Activated CD8-positive, alpha-beta T cell treated with anti-CD3 and anti-CD28 coated beads, Interleukin-2, amount 10 ng/mL, durations not matched to agents 7 days and 5 days (primary cell): ENCODE results near the gene RASGRP4. TPM values are rescaled to one million over a fixed set of nuclear protein-coding genes. Genes with fewer than 3 reads are reported as not detected.
"Not testable (repeated sequence)": the region's sequence is repeated elsewhere in the genome, so short reads cannot be mapped to it uniquely, and the experiment has no call there.

Experiments
- ATAC-seq: fragments of 150-1000 bp; cut with Tn5 transposase; one replicate; pipeline ENCODE4 v1.10.0; 2021; ENCODE audit warnings: moderate library complexity
- CTCF ChIA-PET: fragments of 350-600 bp; sonication (Branson Sonifier 250); formaldehyde crosslinking; loops from one replicate; lab custom pipeline; 2021; ENCODE audit warnings: antibody characterized with exemption; lab: Charles Lee
- POLR2A ChIA-PET: fragments of 350-600 bp; sonication (Branson Sonifier 250); formaldehyde crosslinking; loops from one replicate; lab custom pipeline; 2021; ENCODE audit warnings: antibody characterized with exemption; lab: Charles Lee
- DNase-seq: peaks from one replicate; pipeline ENCODE4 v3.0.0-alpha.2; 2020
- H3K27ac Mint-ChIP-seq: one replicate; pipeline ENCODE4 v1.8.0; 2021; ENCODE audit warnings: mild to moderate bottlenecking, mixed read lengths
- H3K27me3 Mint-ChIP-seq: one replicate; pipeline ENCODE4 v1.8.0; 2021; ENCODE audit warnings: low read depth, mixed read lengths
- H3K36me3 Mint-ChIP-seq: one replicate; pipeline ENCODE4 v1.8.0; 2021; ENCODE audit warnings: low read depth, mixed read lengths
- H3K4me1 Mint-ChIP-seq: one replicate; pipeline ENCODE4 v1.8.0; 2021; ENCODE audit warnings: low read depth, mixed read lengths
- H3K4me3 Mint-ChIP-seq: one replicate; pipeline ENCODE4 v1.8.0; 2021; ENCODE audit warnings: mild to moderate bottlenecking, mixed read lengths
- H3K9me3 Mint-ChIP-seq: one replicate; pipeline ENCODE4 v1.8.0; 2022; ENCODE audit warnings: mixed read lengths; ENCODE audit not compliant: insufficient read depth
- total RNA-seq, 2 experiments: library from RNA; stranded (reverse); gene quantifications; one replicate each; pipeline ENCODE4 v1.2.3, GENCODE V29; 2021

Gene RASGRP4
- total RNA-seq, 2 experiments from 2014 or later = 0.42 to 0.50 TPM

DNA sequence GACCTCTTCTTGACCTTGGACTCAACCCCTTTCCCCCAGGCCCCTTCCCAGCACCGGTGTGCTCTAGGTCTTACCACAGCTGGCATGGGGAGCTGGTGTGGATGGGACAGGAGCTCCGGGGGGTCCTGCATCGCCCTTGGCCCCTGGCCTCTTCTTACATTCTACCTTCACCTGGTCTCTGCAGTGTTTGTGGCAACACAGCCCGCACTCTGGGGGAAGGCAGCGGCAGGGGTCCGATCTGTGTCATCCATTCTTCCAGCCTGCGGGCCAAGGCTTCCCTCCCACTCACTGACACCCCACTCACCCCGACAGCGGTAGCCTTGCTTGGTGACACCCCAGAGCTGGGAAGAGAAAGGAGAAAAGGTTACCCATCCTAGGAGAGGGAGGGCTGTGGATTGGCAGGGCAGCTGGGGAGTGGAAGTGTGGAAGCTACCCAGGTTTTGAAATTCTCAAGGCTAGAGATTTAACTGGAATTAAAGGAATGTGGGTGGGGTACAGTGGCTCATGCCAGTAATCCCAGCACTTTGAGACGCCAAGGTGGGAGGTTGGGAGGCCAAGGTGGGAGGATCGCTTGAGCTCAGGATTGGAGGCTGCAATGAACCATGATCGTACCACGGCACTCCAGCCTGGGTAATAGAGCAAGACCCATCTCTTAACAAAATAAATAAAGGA is 14.8 kb downstream of the RASGRP4 start:
- Mint-ChIP-seq H3K9me3 (no peaks in the 10 kb centered on the region), H3K27me3 (no peaks in the 10 kb centered on the region), H3K4me3 (no peak overlapping the region), H3K27ac (no peak overlapping the region), H3K36me3 (peaks cover 9% of the 10 kb centered on the region), H3K4me1 (no peaks in the 10 kb centered on the region)
- ChIA-PET CTCF (interaction anchor here (2.0 kb wide), 1 partner anchor 8 kb away, joined by 18 read pairs; the partner anchor contains the start of gene FAM98C), POLR2A (interaction anchor here (0.5 kb wide), 1 partner anchor 245 kb away, joined by 3 read pairs; no protein-coding TSS in a partner anchor)
- ATAC-seq (no peak), DNase-seq (no peak)

DNA sequence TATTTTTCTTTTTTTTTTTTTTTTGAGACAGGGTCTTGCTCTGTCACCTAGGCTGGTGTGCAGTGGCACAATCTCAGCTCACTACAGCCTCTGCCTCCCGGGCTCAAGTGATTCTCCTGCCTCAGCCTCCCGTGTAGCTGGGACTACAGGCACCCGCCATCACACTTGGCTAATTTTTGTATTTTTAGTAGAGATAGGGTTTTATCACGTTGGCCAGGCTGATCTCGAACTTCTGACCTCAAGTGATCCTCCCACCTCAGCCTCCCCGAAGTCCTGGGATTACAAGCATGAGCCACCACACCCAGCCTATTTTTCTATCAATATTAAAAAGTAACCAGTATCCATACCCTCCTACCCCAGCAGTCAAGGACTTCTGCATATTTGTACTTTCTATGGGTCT is 15.6 kb downstream of the RASGRP4 start:
- CTCF ChIA-PET, DNase-seq, ATAC-seq, POLR2A ChIA-PET, H3K9me3 Mint-ChIP-seq, H3K27me3 Mint-ChIP-seq, H3K4me3 Mint-ChIP-seq, H3K27ac Mint-ChIP-seq, H3K4me1 Mint-ChIP-seq: not testable (repeated sequence)
- peaks cover 11% of the 10 kb centered on the region for H3K36me3 Mint-ChIP-seq

DNA sequence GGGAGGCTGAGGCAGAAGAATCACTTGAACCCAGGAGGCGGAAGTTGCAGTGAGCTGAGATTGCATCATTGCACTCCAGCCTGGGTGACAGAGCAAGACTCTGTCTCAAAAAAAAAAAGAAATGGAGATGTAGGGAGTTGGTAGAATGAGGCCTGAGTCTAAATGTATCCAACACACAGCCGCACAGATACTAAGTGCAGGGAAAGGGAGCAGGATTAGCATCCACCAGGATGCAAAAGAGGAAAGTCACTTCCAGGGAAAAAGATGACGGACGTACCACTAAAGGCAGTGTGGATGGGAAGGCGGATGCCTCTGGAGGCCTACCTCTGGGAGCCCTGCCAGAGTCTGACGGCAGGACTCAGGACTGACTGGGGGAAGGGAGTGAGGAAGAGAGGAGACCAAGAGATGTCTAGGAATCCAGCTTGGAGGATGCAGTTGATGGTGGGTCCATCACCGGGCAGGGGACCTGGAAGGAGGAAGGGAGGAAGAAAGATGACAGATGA is 16.3 kb downstream of the RASGRP4 start:
- ChIA-PET POLR2A (no interaction called here), CTCF (no interaction called here)
- peaks cover 6% of the 10 kb centered on the region for H3K4me1 Mint-ChIP-seq
- DNase-seq (no peak), ATAC-seq (no peak)
- no peaks in the 10 kb centered on the region for H3K27me3 Mint-ChIP-seq
- no peak overlapping the region for H3K4me3 Mint-ChIP-seq
- H3K9me3 Mint-ChIP-seq = no peaks in the 10 kb centered on the region
- H3K36me3 Mint-ChIP-seq = peaks cover 14% of the 10 kb centered on the region
- H3K27ac Mint-ChIP-seq = no peak overlapping the region

DNA sequence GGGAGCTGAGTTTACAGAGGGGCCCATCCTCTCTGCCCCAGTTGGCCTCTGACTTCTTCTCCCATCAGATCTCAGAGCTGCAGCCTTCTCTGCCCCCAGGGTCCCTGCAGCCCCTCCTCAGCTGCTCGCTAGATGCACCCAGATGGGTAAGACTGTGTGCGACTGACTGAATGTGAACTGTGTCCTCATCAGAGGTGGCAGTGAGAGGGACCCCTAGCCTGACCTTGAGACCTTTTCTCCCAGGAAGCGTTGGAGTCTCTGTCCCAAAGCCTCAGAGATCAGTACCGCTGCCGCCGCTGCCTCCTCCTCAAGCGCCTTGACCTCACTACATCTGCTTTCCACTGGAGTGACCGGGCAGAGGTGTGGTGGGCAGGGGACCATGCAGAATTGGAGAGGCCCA is 20.7 kb downstream of the RASGRP4 start:
- ChIA-PET CTCF (interaction anchor here (1.4 kb wide), 1 partner anchor 110 kb away, joined by 3 read pairs; no protein-coding TSS in a partner anchor), POLR2A (no interaction called here)
- Mint-ChIP-seq H3K36me3 (peaks cover 17% of the 10 kb centered on the region), H3K27me3 (peaks cover 2% of the 10 kb centered on the region), H3K9me3 (no peaks in the 10 kb centered on the region), H3K4me3 (no peak overlapping the region), H3K27ac (no peak overlapping the region), H3K4me1 (peaks cover 26% of the 10 kb centered on the region)
- ATAC-seq (no peak), DNase-seq (no peak)

DNA sequence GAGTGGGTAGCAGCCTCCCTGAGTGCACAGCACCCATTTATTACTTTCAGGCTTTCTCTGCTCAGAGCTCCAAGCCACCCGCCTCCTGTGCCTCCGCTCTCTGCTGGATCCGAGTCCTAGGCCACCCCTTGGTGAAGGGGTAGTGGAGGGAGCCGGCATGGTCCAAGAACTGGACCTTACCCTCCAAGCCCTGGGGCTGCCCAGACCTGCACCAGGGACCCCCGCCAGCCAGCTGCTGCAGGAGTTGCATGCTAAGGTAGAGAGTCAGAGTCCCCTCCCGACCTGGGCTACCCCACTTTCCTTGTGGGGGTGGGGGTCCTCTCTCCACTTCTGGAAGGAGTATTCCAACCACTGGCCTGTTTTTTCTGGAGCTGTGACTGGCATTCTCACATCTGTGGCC is 21.2 kb downstream of the RASGRP4 start:
- Mint-ChIP-seq H3K4me1 (peaks cover 26% of the 10 kb centered on the region), H3K36me3 (peaks cover 17% of the 10 kb centered on the region)
- CTCF ChIA-PET = interaction anchor here (1.4 to 2.1 kb wide), 2 partner anchors 111 to 528 kb away, joined by 3 to 5 read pairs; no protein-coding TSS in a partner anchor

DNA sequence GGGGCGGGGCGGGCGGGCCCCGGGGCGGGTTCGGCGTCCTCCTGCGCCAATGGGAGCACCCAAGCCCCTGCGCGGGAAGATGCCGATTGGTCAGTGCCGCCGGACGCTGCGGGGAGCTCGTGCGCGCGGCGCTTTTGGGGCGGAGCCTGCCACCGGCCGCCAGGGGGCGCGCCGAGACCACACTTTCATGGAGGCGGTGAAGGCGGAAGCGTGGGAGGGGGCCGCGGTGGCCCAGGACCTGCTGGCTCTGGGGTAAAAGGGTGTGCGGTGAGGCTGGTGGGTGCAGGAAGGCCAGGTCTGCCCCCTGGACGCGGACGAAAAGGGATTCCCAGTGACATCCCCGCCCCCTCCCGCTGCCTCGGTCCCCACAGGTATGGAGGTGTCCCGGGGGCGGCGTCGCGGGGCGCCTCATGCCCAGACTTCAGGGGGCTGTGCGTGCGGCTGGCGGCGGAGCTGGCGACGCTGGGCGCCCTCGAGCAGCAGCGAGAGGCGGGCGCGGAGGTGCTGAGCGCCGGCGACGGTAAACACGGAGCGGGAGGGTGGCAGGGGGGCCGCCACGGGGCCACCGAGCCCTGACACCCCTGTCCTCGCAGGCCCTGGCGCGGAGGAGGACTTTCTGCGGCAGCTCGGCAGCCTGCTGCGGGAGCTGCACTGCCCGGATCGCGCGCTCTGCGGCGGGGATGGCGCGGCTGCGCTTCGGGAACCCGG is 22.9 kb downstream of the RASGRP4 start, which contains the start of gene FAM98C:
Gene FAM98C, plus strand, starts transcription at position 127 of the 708 bp plus-strand sequence. Its CDS starts 61 bp downstream, at position 188.
- H3K4me3 Mint-ChIP-seq = peak within 1 kb of the TSS; percentile 84
- peaks cover 5% of the 10 kb centered on the region for H3K27me3 Mint-ChIP-seq
- H3K4me1 Mint-ChIP-seq = peaks cover 26% of the 10 kb centered on the region
- peaks cover 11% of the 10 kb centered on the region for H3K36me3 Mint-ChIP-seq
- ChIA-PET CTCF (interaction anchor here (0.6 to 2.5 kb wide), 69 partner anchors 9 to 556 kb away, joined by 3 to 57 read pairs (median 4); partner anchors contain the start of genes ACTN4, CATSPERG, EIF3K and GGN), POLR2A (interaction anchor here (0.5 to 2.0 kb wide), 8 partner anchors 8 to 496 kb away, joined by 3 to 10 read pairs (median 4); partner anchors contain the start of genes GGN, HNRNPL, PSMD8 and SIPA1L3)
- ATAC-seq (peak; percentile 99), DNase-seq (peak; percentile 96)
- no peaks in the 10 kb centered on the region for H3K9me3 Mint-ChIP-seq
- peak within 1 kb of the TSS; percentile 93 for H3K27ac Mint-ChIP-seq

More for the DNA sequence above, 21.2 kb downstream of the RASGRP4 start:
- Mint-ChIP-seq H3K27me3 (peaks cover 3% of the 10 kb centered on the region), H3K27ac (peak overlapping the region; percentile 20), H3K9me3 (no peaks in the 10 kb centered on the region), H3K4me3 (peak overlapping the region; percentile 84)
- POLR2A ChIA-PET = no interaction called here
- ATAC-seq = no peak
- no peak for DNase-seq

DNA sequence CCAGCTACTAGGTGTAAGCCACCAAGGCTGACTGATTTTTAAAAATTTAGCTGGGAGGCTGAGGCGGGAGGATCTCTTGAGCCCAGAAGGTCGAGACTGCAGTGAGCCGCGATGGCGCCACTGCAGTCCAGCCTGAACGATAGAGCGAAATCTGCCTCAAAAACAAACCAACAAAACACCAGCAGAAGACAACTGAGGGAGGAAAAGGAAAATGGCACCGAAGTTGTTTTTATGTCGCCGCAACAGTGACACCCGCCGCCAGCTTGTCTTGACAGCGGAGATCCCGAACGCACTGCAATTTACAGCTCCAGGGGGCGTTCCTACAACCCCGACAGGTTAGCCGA is 23.4 kb downstream of the RASGRP4 start:
- no peak for DNase-seq
- POLR2A ChIA-PET = interaction anchor here (0.5 to 2.0 kb wide), 7 partner anchors 15 to 496 kb away, joined by 3 to 10 read pairs (median 4); partner anchors contain the start of genes GGN, HNRNPL, PSMD8 and SIPA1L3
- Mint-ChIP-seq H3K9me3 (no peaks in the 10 kb centered on the region), H3K36me3 (peaks cover 11% of the 10 kb centered on the region), H3K4me1 (peaks cover 26% of the 10 kb centered on the region), H3K27me3 (peaks cover 5% of the 10 kb centered on the region), H3K4me3 (peak overlapping the region; percentile 84), H3K27ac (peak overlapping the region; percentile 93)
- ATAC-seq = peak; percentile 2
- CTCF ChIA-PET = interaction anchor here (0.6 to 2.5 kb wide), 67 partner anchors 9 to 557 kb away, joined by 3 to 57 read pairs (median 4); partner anchors contain the start of genes ACTN4, CATSPERG, EIF3K and GGN

DNA sequence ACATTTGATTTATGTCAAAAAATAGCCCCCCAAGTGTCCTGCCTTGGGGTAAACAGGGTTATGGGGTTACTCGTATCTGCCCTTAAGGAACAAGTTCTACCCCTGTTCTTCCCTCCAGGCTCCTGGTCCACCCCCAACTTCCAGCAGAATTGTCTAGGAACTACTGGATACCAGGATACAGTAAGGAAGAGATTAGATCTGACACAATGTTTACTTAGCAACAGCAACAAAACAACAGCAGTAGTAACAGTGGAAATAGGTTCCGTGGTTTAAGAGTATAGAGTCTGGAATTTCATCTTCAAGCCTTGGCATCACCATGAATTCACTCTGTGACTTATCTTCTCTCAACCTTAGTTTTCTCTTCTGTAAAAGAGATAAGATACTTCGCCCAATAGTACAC is 24.9 kb downstream of the RASGRP4 start:
- POLR2A ChIA-PET = no interaction called here

DNA sequence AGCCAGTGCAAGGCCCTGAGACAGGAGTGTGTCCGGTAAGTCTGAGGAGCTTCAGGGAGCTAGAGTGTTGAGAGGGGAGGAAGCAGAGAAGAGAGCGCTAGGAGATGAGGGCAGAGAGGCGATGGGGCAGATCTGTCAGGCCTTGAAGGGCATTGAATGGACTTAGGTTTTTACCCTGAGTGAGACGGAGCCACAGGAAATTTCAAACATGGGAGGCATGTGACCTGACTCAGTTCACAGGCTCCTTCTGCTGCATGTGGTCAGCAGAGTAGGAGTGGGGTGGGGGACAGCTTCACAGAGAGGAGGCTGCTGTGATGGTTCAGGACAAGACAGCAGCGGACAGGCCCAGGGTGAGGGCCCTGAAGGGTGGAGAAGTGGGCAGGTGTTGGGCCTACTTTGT is 25.7 kb downstream of the RASGRP4 start:
- Mint-ChIP-seq H3K9me3 (no peaks in the 10 kb centered on the region), H3K4me1 (peaks cover 34% of the 10 kb centered on the region), H3K27me3 (peaks cover 8% of the 10 kb centered on the region), H3K36me3 (peaks cover 6% of the 10 kb centered on the region), H3K4me3 (no peak overlapping the region), H3K27ac (no peak overlapping the region)
- CTCF ChIA-PET = interaction anchor here (2.0 kb wide), 1 partner anchor 26 kb away, joined by 6 read pairs; the partner anchor contains the start of gene PSMD8
- DNase-seq = no peak
- POLR2A ChIA-PET = interaction anchor here (0.6 kb wide), 1 partner anchor 495 kb away, joined by 5 read pairs; no protein-coding TSS in a partner anchor
- no peak for ATAC-seq

More for the DNA sequence above, 24.9 kb downstream of the RASGRP4 start:
- no peak for ATAC-seq
- CTCF ChIA-PET = interaction anchor here (2.0 kb wide), 1 partner anchor 27 kb away, joined by 6 read pairs; the partner anchor contains the start of gene PSMD8
- Mint-ChIP-seq H3K4me3 (no peak overlapping the region), H3K9me3 (no peaks in the 10 kb centered on the region), H3K27ac (no peak overlapping the region), H3K27me3 (peaks cover 8% of the 10 kb centered on the region), H3K36me3 (peaks cover 7% of the 10 kb centered on the region), H3K4me1 (peaks cover 33% of the 10 kb centered on the region)
- DNase-seq = no peak

DNA sequence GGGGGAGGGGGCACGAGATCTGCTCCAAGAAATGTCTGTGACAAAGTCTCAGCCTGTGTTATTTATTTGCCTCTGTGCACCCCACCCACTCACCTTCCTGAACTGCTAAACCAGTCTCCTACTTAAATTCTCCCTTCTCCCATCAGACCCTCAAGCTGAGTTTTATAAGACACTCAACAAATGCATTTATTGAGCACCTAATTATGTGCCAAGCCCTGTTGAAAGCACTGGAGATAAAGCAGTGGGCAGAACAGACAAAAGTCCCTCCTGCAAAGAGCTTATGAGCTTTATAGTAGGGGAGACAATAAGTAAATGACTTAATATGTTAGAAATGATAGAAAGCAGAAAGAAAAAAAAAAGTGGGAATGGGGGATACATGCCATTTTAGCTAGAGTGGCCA is 26.5 kb downstream of the RASGRP4 start:
- H3K27ac Mint-ChIP-seq = no peak overlapping the region
- H3K4me3 Mint-ChIP-seq = no peak overlapping the region

DNA sequence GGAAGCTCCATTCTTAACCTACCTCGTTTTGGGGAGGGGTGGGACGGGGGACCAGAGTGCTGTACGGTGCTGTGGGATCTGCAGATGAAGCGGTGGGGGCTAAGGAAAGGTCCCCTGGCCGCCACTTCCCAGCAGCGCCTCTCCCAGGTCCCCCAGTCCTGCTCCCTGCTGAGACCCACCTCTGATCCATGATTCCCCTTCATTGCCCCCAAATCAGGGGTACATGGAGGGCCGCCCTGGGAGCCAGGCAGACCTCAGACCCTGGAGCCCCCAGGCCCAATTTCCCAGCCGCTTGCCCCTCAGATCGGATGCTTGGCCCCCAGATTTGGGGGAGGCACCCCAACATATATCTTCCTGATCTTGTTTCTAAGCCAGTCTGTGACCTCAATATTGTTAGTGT is 26.9 kb downstream of the RASGRP4 start:
- Mint-ChIP-seq H3K27ac (no peak overlapping the region), H3K9me3 (no peaks in the 10 kb centered on the region), H3K4me1 (peaks cover 34% of the 10 kb centered on the region), H3K27me3 (peaks cover 13% of the 10 kb centered on the region), H3K4me3 (no peak overlapping the region), H3K36me3 (peaks cover 1% of the 10 kb centered on the region)
- ChIA-PET POLR2A (no interaction called here), CTCF (interaction anchor here (2.0 kb wide), 1 partner anchor 25 kb away, joined by 6 read pairs; the partner anchor contains the start of gene PSMD8)
- ATAC-seq = no peak
- DNase-seq = no peak

More for the DNA sequence above, 26.5 kb downstream of the RASGRP4 start:
- H3K36me3 Mint-ChIP-seq = peaks cover 3% of the 10 kb centered on the region
- no peak for DNase-seq
- H3K27me3 Mint-ChIP-seq = peaks cover 12% of the 10 kb centered on the region
- CTCF ChIA-PET = interaction anchor here (2.0 kb wide), 1 partner anchor 25 kb away, joined by 6 read pairs; the partner anchor contains the start of gene PSMD8
- no peaks in the 10 kb centered on the region for H3K9me3 Mint-ChIP-seq
- ATAC-seq = no peak
- H3K4me1 Mint-ChIP-seq = peaks cover 33% of the 10 kb centered on the region
- POLR2A ChIA-PET = interaction anchor here (0.6 kb wide), 1 partner anchor 495 kb away, joined by 5 read pairs; no protein-coding TSS in a partner anchor
